ENCODE measurements around the gene OPCML.

Gene OPCML

DNA sequence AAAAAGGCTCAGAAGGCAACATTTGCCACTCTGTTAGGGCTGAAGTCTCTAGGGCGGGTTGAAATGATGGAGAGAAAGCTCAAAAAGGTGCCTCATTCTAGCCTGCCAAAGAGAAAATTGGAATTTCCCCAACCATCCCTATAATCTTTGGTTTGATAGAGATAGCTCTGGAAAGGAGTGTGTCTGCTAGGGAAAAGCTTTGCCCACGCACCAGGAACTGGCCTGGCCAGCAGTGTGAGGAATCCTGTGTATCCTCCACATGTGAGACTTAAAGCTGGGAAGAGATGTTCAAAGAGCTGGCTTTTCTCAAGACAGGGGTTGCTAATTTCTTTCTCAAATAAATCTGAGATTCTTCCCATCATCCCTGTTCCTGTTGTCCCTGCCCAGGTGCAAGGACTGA is 193.7 kb downstream of the OPCML start:
- TF ChIP-seq, protein P1, sequence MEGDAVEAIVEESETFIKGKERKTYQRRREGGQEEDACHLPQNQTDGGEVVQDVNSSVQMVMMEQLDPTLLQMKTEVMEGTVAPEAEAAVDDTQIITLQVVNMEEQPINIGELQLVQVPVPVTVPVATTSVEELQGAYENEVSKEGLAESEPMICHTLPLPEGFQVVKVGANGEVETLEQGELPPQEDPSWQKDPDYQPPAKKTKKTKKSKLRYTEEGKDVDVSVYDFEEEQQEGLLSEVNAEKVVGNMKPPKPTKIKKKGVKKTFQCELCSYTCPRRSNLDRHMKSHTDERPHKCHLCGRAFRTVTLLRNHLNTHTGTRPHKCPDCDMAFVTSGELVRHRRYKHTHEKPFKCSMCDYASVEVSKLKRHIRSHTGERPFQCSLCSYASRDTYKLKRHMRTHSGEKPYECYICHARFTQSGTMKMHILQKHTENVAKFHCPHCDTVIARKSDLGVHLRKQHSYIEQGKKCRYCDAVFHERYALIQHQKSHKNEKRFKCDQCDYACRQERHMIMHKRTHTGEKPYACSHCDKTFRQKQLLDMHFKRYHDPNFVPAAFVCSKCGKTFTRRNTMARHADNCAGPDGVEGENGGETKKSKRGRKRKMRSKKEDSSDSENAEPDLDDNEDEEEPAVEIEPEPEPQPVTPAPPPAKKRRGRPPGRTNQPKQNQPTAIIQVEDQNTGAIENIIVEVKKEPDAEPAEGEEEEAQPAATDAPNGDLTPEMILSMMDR (conservative IDR thresholded peaks at IDR 0.05; ENCODE audit: low read depth, low read length): no peak
- Histone ChIP-seq H3K4me2 (no peak overlapping the region), H3K27ac (no peak overlapping the region)

DNA sequence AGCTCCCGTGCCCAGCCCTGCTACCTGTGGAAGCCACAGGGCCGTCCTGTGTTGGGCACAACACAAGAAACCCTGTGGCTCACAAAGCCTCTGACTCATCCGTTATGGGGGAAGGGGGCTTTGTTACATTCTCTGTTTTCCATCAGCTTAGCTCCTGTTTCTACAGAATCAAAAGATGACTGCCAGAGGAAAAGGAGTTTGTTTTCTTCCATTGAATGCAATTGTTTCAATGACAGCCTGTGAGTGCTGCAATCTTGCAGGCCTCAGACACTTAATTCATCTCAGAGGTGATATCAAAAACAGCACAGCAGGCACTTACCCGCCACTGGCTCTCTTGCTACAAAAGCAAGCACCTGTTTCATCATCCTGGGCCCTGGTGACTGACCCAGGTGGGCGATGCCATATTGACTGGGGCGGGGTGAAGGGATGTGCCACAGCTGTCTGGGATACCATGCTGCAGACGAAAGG is 194.3 kb downstream of the OPCML start:
- Histone ChIP-seq H3K4me2 (no peak overlapping the region), H4K20me1 (ENCODE audit: insufficient read depth) (no peaks in the 10 kb centered on the region), H3K9ac (no peak overlapping the region), H3K36me3 (ENCODE audit: insufficient read depth) (no peaks in the 10 kb centered on the region), H3K4me1 (ENCODE audit: low read depth, poor library complexity, severe bottlenecking) (no peaks in the 10 kb centered on the region), H3K27ac (no peak overlapping the region), H3K4me3 (IDR thresholded peaks at IDR 0.05; ENCODE audit: insufficient read depth, low read depth, low read length) (no peak overlapping the region), H3K27me3 (ENCODE audit: insufficient read depth, low read depth) (no peaks in the 10 kb centered on the region), H2AFZ (ENCODE audit: low read depth) (no peak overlapping the region), H3K79me2 (ENCODE audit: insufficient read depth, low read depth) (no peaks in the 10 kb centered on the region)
- TF ChIP-seq, protein P1 (conservative IDR thresholded peaks at IDR 0.05; ENCODE audit: low read depth, low read length): no peak

More for the DNA sequence above, 193.7 kb downstream of the OPCML start:
- no peaks in the 10 kb centered on the region for H3K36me3 ChIP-seq (ENCODE audit: insufficient read depth)
- no peak overlapping the region for H3K9ac ChIP-seq
- H4K20me1 ChIP-seq (ENCODE audit: insufficient read depth): no peaks in the 10 kb centered on the region
- no peak overlapping the region for H2AFZ ChIP-seq (ENCODE audit: low read depth)
- H3K4me3 ChIP-seq (IDR thresholded peaks at IDR 0.05; ENCODE audit: insufficient read depth, low read depth, low read length): no peak overlapping the region
- H3K4me1 ChIP-seq (ENCODE audit: low read depth, poor library complexity, severe bottlenecking): no peaks in the 10 kb centered on the region
- H3K79me2 ChIP-seq (ENCODE audit: insufficient read depth, low read depth): no peaks in the 10 kb centered on the region
- no peaks in the 10 kb centered on the region for H3K27me3 ChIP-seq (ENCODE audit: insufficient read depth, low read depth)

DNA sequence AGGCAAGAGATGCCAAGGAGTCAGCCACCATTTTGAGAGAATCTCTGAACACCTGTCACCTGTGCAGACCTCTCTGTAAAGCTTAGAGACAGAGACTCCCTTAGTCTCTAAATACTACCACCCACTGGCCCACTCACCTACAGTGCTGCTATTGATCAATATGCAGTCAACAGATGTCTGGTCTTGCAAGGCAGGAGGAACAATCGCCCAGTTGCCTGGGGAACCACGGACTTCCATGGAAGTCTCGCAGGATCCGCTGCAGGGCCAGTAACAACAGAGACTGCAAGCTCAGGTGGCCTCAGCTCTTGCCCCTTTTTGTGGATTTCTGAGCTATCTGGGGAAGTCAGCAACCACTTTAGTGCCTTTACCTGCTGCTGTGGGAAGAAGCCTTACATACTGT is 195.1 kb downstream of the OPCML start:
- no peaks in the 10 kb centered on the region for H3K27me3 ChIP-seq (ENCODE audit: insufficient read depth, low read depth)
- no peaks in the 10 kb centered on the region for H3K79me2 ChIP-seq (ENCODE audit: insufficient read depth, low read depth)
- no peaks in the 10 kb centered on the region for H3K4me1 ChIP-seq (ENCODE audit: low read depth, poor library complexity, severe bottlenecking)
- no peak overlapping the region for H3K4me2 ChIP-seq
- H3K9ac ChIP-seq: no peak overlapping the region
- H3K4me3 ChIP-seq (IDR thresholded peaks at IDR 0.05; ENCODE audit: insufficient read depth, low read depth, low read length): no peak overlapping the region
- no peak overlapping the region for H2AFZ ChIP-seq (ENCODE audit: low read depth)
- no peaks in the 10 kb centered on the region for H4K20me1 ChIP-seq (ENCODE audit: insufficient read depth)
- H3K27ac ChIP-seq: no peak overlapping the region
- H3K36me3 ChIP-seq (ENCODE audit: insufficient read depth): no peaks in the 10 kb centered on the region
- TF ChIP-seq, protein P1 (conservative IDR thresholded peaks at IDR 0.05; ENCODE audit: low read depth, low read length): no peak

DNA sequence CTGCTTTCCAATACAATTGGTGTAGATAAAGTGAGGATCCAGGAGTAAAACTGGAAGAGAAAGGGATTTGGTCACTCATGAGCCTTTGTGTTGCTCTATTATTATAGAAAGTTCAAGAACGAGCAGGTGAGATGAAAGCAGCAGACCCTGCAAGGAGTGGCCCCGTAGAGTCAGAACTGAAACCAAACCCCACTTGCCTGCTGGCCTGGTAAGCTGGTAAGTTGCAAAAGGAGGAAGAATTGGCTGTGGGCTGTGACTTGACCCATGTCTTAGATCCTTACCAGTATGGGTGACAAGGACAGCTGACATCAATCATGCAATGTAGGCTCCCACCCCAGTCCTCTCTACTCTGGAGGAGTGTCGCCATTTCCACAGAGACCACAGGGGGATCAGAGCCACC is 201.3 kb downstream of the OPCML start:
- Histone ChIP-seq H2AFZ (ENCODE audit: low read depth) (no peak overlapping the region), H3K4me3 (IDR thresholded peaks at IDR 0.05; ENCODE audit: insufficient read depth, low read depth, low read length) (no peak overlapping the region), H3K36me3 (ENCODE audit: insufficient read depth) (no peaks in the 10 kb centered on the region), H3K27me3 (ENCODE audit: insufficient read depth, low read depth) (no peaks in the 10 kb centered on the region), H4K20me1 (ENCODE audit: insufficient read depth) (no peaks in the 10 kb centered on the region), H3K4me1 (ENCODE audit: low read depth, poor library complexity, severe bottlenecking) (no peaks in the 10 kb centered on the region), H3K4me2 (no peak overlapping the region), H3K9ac (no peak overlapping the region), H3K79me2 (ENCODE audit: insufficient read depth, low read depth) (no peaks in the 10 kb centered on the region), H3K27ac (no peak overlapping the region)
- TF ChIP-seq, protein P1 (conservative IDR thresholded peaks at IDR 0.05; ENCODE audit: low read depth, low read length): no peak

Data from KMS-11 (cell line).